HCT116 (cell line): ENCODE results near the gene MTOR. TPM values are rescaled to one million over a fixed set of nuclear protein-coding genes. Genes with fewer than 3 reads are reported as not detected.

Experiments
- ATAC-seq: fragments of 200-7000 bp; cut with Tn5 transposase; 2 replicates; pipeline ENCODE4 v1.9.1; 2020; ENCODE audit warnings: mild to moderate bottlenecking, moderate library complexity
- BruUV-seq: library from RNA; stranded (reverse); fragments of 400-500 nt; replicated peaks from 2 replicates; lab custom pipeline; 2021; lab: Mats Ljungman, UMichigan
- CTCF ChIA-PET: fragments of 300-600 bp; sonication (Branson Sonifier 250); formaldehyde crosslinking; loops from one replicate; lab custom pipeline; 2021; ENCODE audit warnings: antibody characterized with exemption; lab: Charles Lee
- POLR2A ChIA-PET: fragments of 300-600, 350-600 bp; sonication (Branson Sonifier 250); formaldehyde crosslinking; loops from one replicate; lab custom pipeline; 2021; ENCODE audit warnings: antibody characterized with exemption; lab: Charles Lee
- RAD21 ChIA-PET, 2 experiments: fragments of 300-600 bp; sonication (Branson Sonifier 250); formaldehyde crosslinking; loops; one replicate each; lab custom pipeline; 2023; ENCODE audit warnings: low total read pairs in 2 of 2; ENCODE audit not compliant: uncharacterized antibody in 2 of 2, unreplicated experiment in 2 of 2, low non-redundant PET in 1 of 2; lab: Charles Lee
- DNase-seq: peaks from one replicate; pipeline ENCODE4 v3.0.0-alpha.2; 2010; ENCODE audit warnings: low read depth, low spot score
- H2AFZ ChIP-seq: fragments of 200-600 bp; shearing (Covaris generic), sonication (generic); 2 replicates; pipeline ENCODE4 v1.6.1; 2017; ENCODE audit warnings: low read depth, mixed run types, mixed read lengths, antibody characterized with exemption, low read length; ENCODE audit not compliant: poor library complexity, severe bottlenecking
- H3K27ac ChIP-seq: 2 replicates; pipeline ENCODE4 v1.5.1; 2012; ENCODE audit warnings: low read depth, low read length
- H3K27me3 ChIP-seq: fragments of 200-600 bp; sonication (generic); 2 replicates; pipeline ENCODE4 v1.6.1; 2016; ENCODE audit warnings: mixed run types, low read length, mixed read lengths; ENCODE audit not compliant: insufficient read depth
- H3K36me3 ChIP-seq, 2 experiments: fragments of 200-500 bp in 1 of 2; fragments of 200-600 bp in 1 of 2; sonication (Bioruptor generic) in 1 of 2; sonication (generic) in 1 of 2; 2 replicates each; pipeline versions ENCODE4 v1.5.1 to v1.6.1; 2014 to 2016; ENCODE audit warnings: low read length in 2 of 2, inconsistent platforms in 1 of 2, mixed read lengths in 1 of 2, mixed run types in 1 of 2; ENCODE audit not compliant: insufficient read depth in 2 of 2, control insufficient read depth in 1 of 2
- H3K4me1 ChIP-seq, 2 experiments: fragments of 200-600 bp in 1 of 2; sonication (generic) in 1 of 2; 2 replicates each; pipeline versions ENCODE4 v1.5.1 to v1.6.1; 2012 to 2017; ENCODE audit warnings: low read length in 2 of 2, inconsistent platforms in 1 of 2, mild to moderate bottlenecking in 1 of 2, mixed read lengths in 1 of 2, mixed run types in 1 of 2, moderate library complexity in 1 of 2; ENCODE audit not compliant: insufficient read depth in 2 of 2, control insufficient read depth in 1 of 2
- H3K4me2 ChIP-seq: fragments of 200-600 bp; sonication (generic); 2 replicates; pipeline ENCODE4 v1.6.1; 2017; ENCODE audit warnings: mixed run types, low read length, mixed read lengths
- H3K4me3 ChIP-seq, 2 experiments: fragments of 200-600 bp in 1 of 2; sonication (generic) in 1 of 2; replicated peaks in 1 of 2; 2 replicates each; pipeline ENCODE4 v1.5.1; 2011 to 2016; ENCODE audit warnings: low read length in 2 of 2, control low read depth in 1 of 2, low read depth in 1 of 2, mild to moderate bottlenecking in 1 of 2, mixed read lengths in 1 of 2, mixed run types in 1 of 2
- H3K79me2 ChIP-seq: fragments of 200-600 bp; sonication (generic); 2 replicates; pipeline ENCODE4 v1.6.1; 2017; ENCODE audit warnings: mild to moderate bottlenecking, mixed run types, low read length, moderate library complexity, mixed read lengths; ENCODE audit not compliant: insufficient read depth
- H3K9ac ChIP-seq: fragments of 200-600 bp; sonication (generic); 2 replicates; pipeline ENCODE4 v1.6.1; 2016; ENCODE audit warnings: low read length, mixed read lengths
- H3K9me2 ChIP-seq: fragments of 200-600 bp; sonication (generic), shearing (Covaris generic); 2 replicates; pipeline ENCODE4 v1.6.1; 2017; ENCODE audit warnings: mixed run types, mild to moderate bottlenecking, moderate library complexity; ENCODE audit not compliant: insufficient read depth
- H3K9me3 ChIP-seq, 2 experiments: fragments of 200-500 bp in 1 of 2; fragments of 200-600 bp in 1 of 2; sonication (Bioruptor generic) in 1 of 2; sonication (generic) in 1 of 2; 2 replicates each; pipeline ENCODE4 v1.6.1; 2014 to 2017; ENCODE audit warnings: low read length in 2 of 2, mixed read lengths in 2 of 2, inconsistent platforms in 1 of 2, low read depth in 1 of 2, mild to moderate bottlenecking in 1 of 2, mixed run types in 1 of 2, moderate library complexity in 1 of 2; ENCODE audit not compliant: control insufficient read depth in 1 of 2, insufficient read depth in 1 of 2
- H4K20me1 ChIP-seq: fragments of 200-600 bp; sonication (generic), shearing (Covaris generic); 2 replicates; pipeline ENCODE4 v1.6.1; 2017; ENCODE audit warnings: mixed run types, mild to moderate bottlenecking, moderate library complexity; ENCODE audit not compliant: insufficient read depth
- CBX3 ChIP-seq: IDR thresholded peaks from 2 replicates; pipeline ENCODE4 v1.6.1; 2012; ENCODE audit warnings: low read depth
- CEBPB ChIP-seq: IDR thresholded peaks from 2 replicates; pipeline ENCODE4 v1.6.1; 2012; ENCODE audit warnings: low read depth
- ELF1 ChIP-seq: IDR thresholded peaks from 2 replicates; pipeline ENCODE4 v1.6.1; 2012; ENCODE audit warnings: low read depth, borderline replicate concordance
- EZH2phosphoT487 ChIP-seq: fragments of 200-600 bp; IDR thresholded peaks from 2 replicates; pipeline ENCODE4 v1.6.1; 2018; ENCODE audit warnings: antibody characterized with exemption, borderline replicate concordance
- FOSL1 ChIP-seq: IDR thresholded peaks from 2 replicates; pipeline ENCODE4 v1.6.1; 2012; ENCODE audit warnings: low read depth
- JUND ChIP-seq: IDR thresholded peaks from 2 replicates; pipeline ENCODE4 v1.6.1; 2012
- POLR2AphosphoS5 ChIP-seq: IDR thresholded peaks from 2 replicates; pipeline ENCODE4 v1.6.1; 2011; ENCODE audit warnings: mild to moderate bottlenecking, low read depth, low read length, moderate library complexity
- SIN3A ChIP-seq: IDR thresholded peaks from 2 replicates; pipeline ENCODE4 v1.6.1; 2012; ENCODE audit warnings: low read depth
- SP1 ChIP-seq: IDR thresholded peaks from 2 replicates; pipeline ENCODE4 v1.6.1; 2012; ENCODE audit warnings: low read depth
- SRF ChIP-seq: IDR thresholded peaks from 2 replicates; pipeline ENCODE4 v1.6.1; 2012; ENCODE audit warnings: low read depth
- ZFX ChIP-seq: fragments of 450-650 bp; IDR thresholded peaks from 2 replicates; pipeline ENCODE4 v1.6.1; 2017
- ZNF274 ChIP-seq: fragments of 200-500 bp; sonication (Bioruptor generic); IDR thresholded peaks from 2 replicates; pipeline ENCODE4 v1.6.1; 2014; ENCODE audit warnings: mild to moderate bottlenecking, low read depth, low read length, inconsistent platforms
- intact Hi-C: fragments of 100-400 bp; cut with micrococcal nuclease; formaldehyde crosslinking; loops from 2 replicates; pipeline ENCODE4 v1.10.0; 2022
- total RNA-seq: library from RNA; stranded (reverse); gene quantifications from one replicate; pipeline ENCODE4 v1.2.1, GENCODE V29; 2021; ENCODE audit not compliant: unreplicated experiment
- TF ChIP-seq, protein P1 (sequence below): IDR thresholded peaks from 2 replicates; pipeline ENCODE4 v1.6.1; 2012
- TF ChIP-seq, protein P2 (sequence below), 3 experiments: fragments of 200-600 bp in 1 of 3; sonication (generic) in 1 of 3; IDR thresholded peaks in 2 of 3; conservative IDR thresholded peaks in 1 of 3; 2 replicates each; pipeline ENCODE4 v1.5.1; 2012 to 2017; ENCODE audit warnings: low read depth in 2 of 3, low read length in 2 of 3, antibody characterized with exemption in 1 of 3, borderline replicate concordance in 1 of 3, control low read depth in 1 of 3, mild to moderate bottlenecking in 1 of 3, mixed read lengths in 1 of 3, mixed run types in 1 of 3, moderate library complexity in 1 of 3; ENCODE audit not compliant: insufficient read depth in 1 of 3
- TF ChIP-seq, protein P3 (sequence below): IDR thresholded peaks from 2 replicates; pipeline ENCODE4 v1.6.1; 2011; ENCODE audit warnings: mild to moderate bottlenecking, low read length, moderate library complexity; ENCODE audit not compliant: insufficient replicate concordance; ENCODE audit errors: extremely low read depth

Gene MTOR
- total RNA-seq, 1 experiment from 2014 or later: 42.2 TPM

DNA sequence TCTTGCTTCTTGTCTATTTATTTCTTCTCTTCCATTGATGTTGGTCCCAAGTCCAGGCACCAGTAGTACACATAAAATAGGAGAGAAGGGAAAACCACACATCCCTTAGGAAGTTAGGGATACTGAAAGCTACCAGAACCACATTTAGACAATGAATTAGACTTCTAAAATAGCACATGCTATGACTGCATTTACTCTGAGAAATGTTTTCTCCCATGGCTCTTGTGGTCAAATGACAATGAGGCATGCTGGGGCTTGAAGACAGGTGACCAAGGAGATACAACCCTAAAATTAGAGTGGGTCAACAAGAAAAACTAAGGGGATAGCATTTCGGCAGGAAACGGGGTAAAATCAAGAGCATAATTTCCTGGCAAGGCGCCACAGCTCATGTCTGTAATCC, 17.1 kb downstream of the MTOR start:
- DNase-seq (no peak), ATAC-seq (no peak)
- H3K9me2 ChIP-seq: no peaks in the 10 kb centered on the region
- no peak overlapping the region for H3K27ac ChIP-seq
- ChIA-PET RAD21 (no interaction called here), POLR2A (interaction anchor here (1.0 kb wide), 1 partner anchor 10 kb away, joined by 3 read pairs; no protein-coding TSS in a partner anchor), CTCF (interaction anchor here (0.7 kb wide), 1 partner anchor 400 kb away, joined by 4 read pairs; no protein-coding TSS in a partner anchor)
- H2AFZ ChIP-seq: no peak overlapping the region
- no peak overlapping the region for H3K9ac ChIP-seq
- H3K4me1 ChIP-seq: no peaks in the 10 kb centered on the region; a peak in 1 of 4 replicates
- no peak overlapping the region for H3K4me2 ChIP-seq
- no TSS peak for BruUV-seq
- no peak overlapping the region for H3K4me3 ChIP-seq
- no peaks in the 10 kb centered on the region for H3K9me3 ChIP-seq
- H3K79me2 ChIP-seq: no peaks in the 10 kb centered on the region
- H3K36me3 ChIP-seq: peaks cover 31 to 37% of the 10 kb centered on the region in 2 experiments; a peak in 3 of 4 replicates
- TF ChIP-seq, protein P1, sequence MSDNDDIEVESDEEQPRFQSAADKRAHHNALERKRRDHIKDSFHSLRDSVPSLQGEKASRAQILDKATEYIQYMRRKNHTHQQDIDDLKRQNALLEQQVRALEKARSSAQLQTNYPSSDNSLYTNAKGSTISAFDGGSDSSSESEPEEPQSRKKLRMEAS: no peak
- TF ChIP-seq ZNF274 (no peak), SP1 (no peak), CBX3 (no peak), SRF (no peak), POLR2AphosphoS5 (no peak), FOSL1 (no peak), CEBPB (no peak), SIN3A (no peak), JUND (no peak), ELF1 (no peak), ZFX (no peak), EZH2phosphoT487 (no peak)
- TF ChIP-seq, protein P2, sequence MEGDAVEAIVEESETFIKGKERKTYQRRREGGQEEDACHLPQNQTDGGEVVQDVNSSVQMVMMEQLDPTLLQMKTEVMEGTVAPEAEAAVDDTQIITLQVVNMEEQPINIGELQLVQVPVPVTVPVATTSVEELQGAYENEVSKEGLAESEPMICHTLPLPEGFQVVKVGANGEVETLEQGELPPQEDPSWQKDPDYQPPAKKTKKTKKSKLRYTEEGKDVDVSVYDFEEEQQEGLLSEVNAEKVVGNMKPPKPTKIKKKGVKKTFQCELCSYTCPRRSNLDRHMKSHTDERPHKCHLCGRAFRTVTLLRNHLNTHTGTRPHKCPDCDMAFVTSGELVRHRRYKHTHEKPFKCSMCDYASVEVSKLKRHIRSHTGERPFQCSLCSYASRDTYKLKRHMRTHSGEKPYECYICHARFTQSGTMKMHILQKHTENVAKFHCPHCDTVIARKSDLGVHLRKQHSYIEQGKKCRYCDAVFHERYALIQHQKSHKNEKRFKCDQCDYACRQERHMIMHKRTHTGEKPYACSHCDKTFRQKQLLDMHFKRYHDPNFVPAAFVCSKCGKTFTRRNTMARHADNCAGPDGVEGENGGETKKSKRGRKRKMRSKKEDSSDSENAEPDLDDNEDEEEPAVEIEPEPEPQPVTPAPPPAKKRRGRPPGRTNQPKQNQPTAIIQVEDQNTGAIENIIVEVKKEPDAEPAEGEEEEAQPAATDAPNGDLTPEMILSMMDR (IDR thresholded peaks at IDR 0.05 in 2 of 3, conservative IDR thresholded peaks at IDR 0.05 in 1 of 3; ENCODE audit: borderline replicate concordance in 1 of 3, insufficient read depth in 1 of 3, low read depth in 2 of 3, low read length in 2 of 3): no peak
- TF ChIP-seq, protein P3, sequence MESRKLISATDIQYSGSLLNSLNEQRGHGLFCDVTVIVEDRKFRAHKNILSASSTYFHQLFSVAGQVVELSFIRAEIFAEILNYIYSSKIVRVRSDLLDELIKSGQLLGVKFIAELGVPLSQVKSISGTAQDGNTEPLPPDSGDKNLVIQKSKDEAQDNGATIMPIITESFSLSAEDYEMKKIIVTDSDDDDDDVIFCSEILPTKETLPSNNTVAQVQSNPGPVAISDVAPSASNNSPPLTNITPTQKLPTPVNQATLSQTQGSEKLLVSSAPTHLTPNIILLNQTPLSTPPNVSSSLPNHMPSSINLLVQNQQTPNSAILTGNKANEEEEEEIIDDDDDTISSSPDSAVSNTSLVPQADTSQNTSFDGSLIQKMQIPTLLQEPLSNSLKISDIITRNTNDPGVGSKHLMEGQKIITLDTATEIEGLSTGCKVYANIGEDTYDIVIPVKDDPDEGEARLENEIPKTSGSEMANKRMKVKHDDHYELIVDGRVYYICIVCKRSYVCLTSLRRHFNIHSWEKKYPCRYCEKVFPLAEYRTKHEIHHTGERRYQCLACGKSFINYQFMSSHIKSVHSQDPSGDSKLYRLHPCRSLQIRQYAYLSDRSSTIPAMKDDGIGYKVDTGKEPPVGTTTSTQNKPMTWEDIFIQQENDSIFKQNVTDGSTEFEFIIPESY: no peak
- no peaks in the 10 kb centered on the region for H4K20me1 ChIP-seq
- no peaks in the 10 kb centered on the region for H3K27me3 ChIP-seq
- intact Hi-C loops: no loop called here
